ENCODE results near the gene IMPACT. TPM values are rescaled to one million over a fixed set of nuclear protein-coding genes. Genes with fewer than 3 reads are reported as not detected.

The IMPACT gene
- polyA plus RNA-seq, 1 experiment = 10.0 TPM

GRCh38 chr18:24490539-24490938 is 64.1 kb downstream of the IMPACT start:
- Histone ChIP-seq H3K27me3 (ENCODE audit: control insufficient read depth, insufficient read depth, low read length) (no peaks in the 10 kb centered on the region), H3K36me3 (ENCODE audit: control insufficient read depth, insufficient read depth, low read length) (no peaks in the 10 kb centered on the region), H3K4me3 (ENCODE audit: low read depth, low read length) (no peak overlapping the region)
- CTCF ChIA-PET = interaction anchor here (0.6 to 5.1 kb wide), 7 partner anchors 24 to 236 kb away, joined by 3 to 89 read pairs (median 4); partner anchors contain the start of gene HRH4
- POLR2A ChIA-PET = no interaction called here
- TF ChIP-seq, protein P1, sequence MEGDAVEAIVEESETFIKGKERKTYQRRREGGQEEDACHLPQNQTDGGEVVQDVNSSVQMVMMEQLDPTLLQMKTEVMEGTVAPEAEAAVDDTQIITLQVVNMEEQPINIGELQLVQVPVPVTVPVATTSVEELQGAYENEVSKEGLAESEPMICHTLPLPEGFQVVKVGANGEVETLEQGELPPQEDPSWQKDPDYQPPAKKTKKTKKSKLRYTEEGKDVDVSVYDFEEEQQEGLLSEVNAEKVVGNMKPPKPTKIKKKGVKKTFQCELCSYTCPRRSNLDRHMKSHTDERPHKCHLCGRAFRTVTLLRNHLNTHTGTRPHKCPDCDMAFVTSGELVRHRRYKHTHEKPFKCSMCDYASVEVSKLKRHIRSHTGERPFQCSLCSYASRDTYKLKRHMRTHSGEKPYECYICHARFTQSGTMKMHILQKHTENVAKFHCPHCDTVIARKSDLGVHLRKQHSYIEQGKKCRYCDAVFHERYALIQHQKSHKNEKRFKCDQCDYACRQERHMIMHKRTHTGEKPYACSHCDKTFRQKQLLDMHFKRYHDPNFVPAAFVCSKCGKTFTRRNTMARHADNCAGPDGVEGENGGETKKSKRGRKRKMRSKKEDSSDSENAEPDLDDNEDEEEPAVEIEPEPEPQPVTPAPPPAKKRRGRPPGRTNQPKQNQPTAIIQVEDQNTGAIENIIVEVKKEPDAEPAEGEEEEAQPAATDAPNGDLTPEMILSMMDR (IDR thresholded peaks at IDR 0.05; ENCODE audit: insufficient read depth, low read depth, low read length) = no peak
- DNase-seq (ENCODE audit: low read depth) = no peak

GRCh38 chr18:24491927-24492834 is 65.7 kb downstream of the IMPACT start:
- H3K36me3 ChIP-seq (ENCODE audit: control insufficient read depth, insufficient read depth, low read length) = no peaks in the 10 kb centered on the region
- ChIA-PET CTCF (interaction anchor here (0.7 to 1.5 kb wide), 6 partner anchors 8 to 315 kb away, joined by 3 to 4 read pairs (median 4); no protein-coding TSS in a partner anchor), POLR2A (no interaction called here)
- H3K27me3 ChIP-seq (ENCODE audit: control insufficient read depth, insufficient read depth, low read length) = no peaks in the 10 kb centered on the region
- DNase-seq (ENCODE audit: low read depth) = no peak
- TF ChIP-seq, protein P1 (IDR thresholded peaks at IDR 0.05; ENCODE audit: insufficient read depth, low read depth, low read length) = no peak
- H3K4me3 ChIP-seq (ENCODE audit: low read depth, low read length) = no peak overlapping the region

- CTCF ChIA-PET = interaction anchor here (9.5 kb wide), 1 partner anchor 7 kb away, joined by 61 read pairs; no protein-coding TSS in a partner anchor
- TF ChIP-seq, protein P1 (IDR thresholded peaks at IDR 0.05; ENCODE audit: insufficient read depth, low read depth, low read length) = no peak
- Histone ChIP-seq H3K36me3 (ENCODE audit: control insufficient read depth, insufficient read depth, low read length) (no peaks in the 10 kb centered on the region), H3K27me3 (ENCODE audit: control insufficient read depth, insufficient read depth, low read length) (no peaks in the 10 kb centered on the region), H3K4me3 (ENCODE audit: low read depth, low read length) (no peak overlapping the region)
- POLR2A ChIA-PET = no interaction called here
- DNase-seq (ENCODE audit: low read depth) = no peak
Observed at GRCh38 chr18:24494586-24494985, 68.1 kb downstream of the IMPACT start.

GRCh38 chr18:24497031-24497754 is 70.7 kb downstream of the IMPACT start:
- ChIA-PET POLR2A (no interaction called here), CTCF (interaction anchor here (1.0 to 9.5 kb wide), 3 partner anchors 9 to 136 kb away, joined by 3 to 61 read pairs (median 3); no protein-coding TSS in a partner anchor)
- Histone ChIP-seq H3K27me3 (ENCODE audit: control insufficient read depth, insufficient read depth, low read length) (no peaks in the 10 kb centered on the region), H3K4me3 (ENCODE audit: low read depth, low read length) (no peak overlapping the region), H3K36me3 (ENCODE audit: control insufficient read depth, insufficient read depth, low read length) (no peaks in the 10 kb centered on the region)
- TF ChIP-seq, protein P1 (IDR thresholded peaks at IDR 0.05; ENCODE audit: insufficient read depth, low read depth, low read length) = no peak
- peak; percentile 63 for DNase-seq (ENCODE audit: low read depth)

DNA sequence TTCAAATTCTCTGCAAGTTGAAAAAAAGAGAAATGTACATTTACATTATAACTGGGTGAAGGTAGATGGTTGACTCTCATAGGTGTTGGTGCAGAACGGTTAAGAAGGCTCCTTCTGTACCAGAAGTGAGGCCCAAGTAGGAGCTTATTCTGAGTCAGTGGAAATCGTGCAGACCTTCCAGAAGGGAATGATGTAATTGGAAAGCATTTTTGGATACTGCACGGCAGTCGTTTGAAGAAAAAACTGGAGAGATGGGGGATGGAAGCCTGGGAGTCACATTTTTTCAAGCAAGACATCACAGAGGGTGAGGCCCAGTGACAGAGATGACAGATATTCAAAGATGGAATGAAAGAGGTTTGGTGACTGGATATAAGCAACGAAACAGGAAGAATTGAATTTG is 73.3 kb downstream of the IMPACT start:
- TF ChIP-seq, protein P1 (IDR thresholded peaks at IDR 0.05; ENCODE audit: insufficient read depth, low read depth, low read length) = no peak
- no peaks in the 10 kb centered on the region for H3K36me3 ChIP-seq (ENCODE audit: control insufficient read depth, insufficient read depth, low read length)
- no peak overlapping the region for H3K4me3 ChIP-seq (ENCODE audit: low read depth, low read length)
- POLR2A ChIA-PET = no interaction called here
- peak; percentile 30 for DNase-seq (ENCODE audit: low read depth)
- CTCF ChIA-PET = interaction anchor here (9.5 kb wide), 1 partner anchor 12 kb away, joined by 61 read pairs; no protein-coding TSS in a partner anchor
- H3K27me3 ChIP-seq (ENCODE audit: control insufficient read depth, insufficient read depth, low read length) = no peaks in the 10 kb centered on the region

All from BJ (cell line).